Prostate gland (tissue), 2 donors: ENCODE measurements around the gene NID1. TPM values are rescaled to one million over a fixed set of nuclear protein-coding genes. Genes with fewer than 3 reads are reported as not detected.

Experiments used
- DNase-seq: peaks from one replicate; pipeline ENCODE4 v3.0.0-alpha.2; 2019; ENCODE audit warnings: low spot score
- H3K27ac ChIP-seq, 2 donors: fragments of 200-600 bp; sonication (generic); 2 replicates each; pipeline ENCODE4 v1.5.1; 2017 to 2019
- H3K27me3 ChIP-seq: fragments of 200-600 bp; sonication (generic); replicated peaks from 2 replicates; pipeline ENCODE4 v1.5.1; 2019; ENCODE audit not compliant: insufficient read depth
- H3K36me3 ChIP-seq, 2 donors: fragments of 200-600 bp; sonication (generic); 1 replicate in 1 of 2; 2 replicates in 1 of 2; pipeline versions ENCODE4 v1.5.1 to v1.8.1; 2017 to 2019
- H3K4me1 ChIP-seq: fragments of 200-600 bp; sonication (generic); replicated peaks from 2 replicates; pipeline ENCODE4 v1.5.1; 2019
- H3K4me3 ChIP-seq, 2 donors: fragments of 200-600 bp; sonication (generic); 2 replicates each; pipeline ENCODE4 v1.5.1; 2017 to 2019
- H3K9me3 ChIP-seq: fragments of 200-600 bp; sonication (generic); 2 replicates; pipeline ENCODE4 v1.5.1; 2017
- POLR2A ChIP-seq: fragments of 450-650 bp; IDR thresholded peaks from one replicate; pipeline ENCODE4 v1.6.1; 2016; ENCODE audit warnings: antibody characterized with exemption, mild to moderate bottlenecking
- POLR2AphosphoS5 ChIP-seq: sonication (generic); formaldehyde crosslinking; IDR thresholded peaks from one replicate; pipeline ENCODE4 v1.6.1; 2017; ENCODE audit warnings: antibody characterized with exemption
- WGBS: methylation state at CpG from one replicate; pipeline ENCODE4 v1.1.5; 2018; 5-methylcytosine and 5-hydroxymethylcytosine counted together
- intact Hi-C: fragments of 100-400 bp; cut with DNase I; formaldehyde crosslinking; loops from one replicate; pipeline ENCODE4 v1.14.2; 2022
- total RNA-seq, 2 donors: library from RNA; depleted of rRNA; stranded (reverse); fragments of >200 nt; gene quantifications; one replicate each; pipeline ENCODE4 v1.1.0, GENCODE V29; 2016
- TF ChIP-seq, protein P1 (sequence below), 4 experiments: fragments of 200-600 bp in 2 of 4; fragments of 450-650 bp in 2 of 4; sonication (generic) in 2 of 4; IDR thresholded peaks; 1 replicate in 3 of 4; 2 replicates in 1 of 4; pipeline ENCODE4 v1.5.1; 2016 to 2019; ENCODE audit warnings: antibody characterized with exemption in 4 of 4, mild to moderate bottlenecking in 2 of 4, moderate library complexity in 2 of 4

Gene NID1
- total RNA-seq, 2 donors from 2014 or later: 21.6 to 74.9 TPM

DNA sequence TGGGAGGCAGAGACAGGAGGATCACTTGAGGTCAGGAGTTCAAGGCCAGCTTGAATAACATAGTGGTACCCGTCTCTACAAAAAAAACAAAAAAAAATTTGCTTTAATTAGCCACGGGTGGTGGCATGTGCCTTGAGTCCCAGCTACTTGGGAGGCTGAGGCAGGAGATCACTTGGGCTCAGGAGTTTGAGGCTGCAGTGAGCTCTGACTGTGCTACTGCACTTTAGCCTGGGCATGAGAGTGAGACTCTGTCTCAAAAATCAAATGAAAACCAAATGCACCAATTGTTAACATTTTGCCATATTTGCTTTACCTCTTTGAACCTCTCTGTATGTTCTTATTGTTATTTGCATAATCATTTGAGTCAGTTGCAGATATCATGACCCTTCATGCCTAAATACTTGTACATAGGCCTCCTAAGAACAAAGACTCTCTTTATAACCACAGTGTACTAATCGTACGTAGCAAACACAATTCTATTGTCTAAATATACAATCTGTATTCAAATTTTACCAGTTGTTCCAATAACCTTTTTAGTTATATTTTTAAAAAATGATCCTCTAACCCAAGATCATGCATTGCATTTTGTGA is 8.5 kb upstream of the NID1 start:
- H3K4me1 ChIP-seq: no peaks in the 10 kb centered on the region
- intact Hi-C loops: no loop called here
- H3K9me3 ChIP-seq: no peaks in the 10 kb centered on the region
- no peak for DNase-seq
- H3K36me3 ChIP-seq: no peaks in the 10 kb centered on the region
- H3K4me3 ChIP-seq: no peak overlapping the region
- 82% methylated on average over 4 of the region's 4 CpGs for WGBS
- TF ChIP-seq, protein P1, sequence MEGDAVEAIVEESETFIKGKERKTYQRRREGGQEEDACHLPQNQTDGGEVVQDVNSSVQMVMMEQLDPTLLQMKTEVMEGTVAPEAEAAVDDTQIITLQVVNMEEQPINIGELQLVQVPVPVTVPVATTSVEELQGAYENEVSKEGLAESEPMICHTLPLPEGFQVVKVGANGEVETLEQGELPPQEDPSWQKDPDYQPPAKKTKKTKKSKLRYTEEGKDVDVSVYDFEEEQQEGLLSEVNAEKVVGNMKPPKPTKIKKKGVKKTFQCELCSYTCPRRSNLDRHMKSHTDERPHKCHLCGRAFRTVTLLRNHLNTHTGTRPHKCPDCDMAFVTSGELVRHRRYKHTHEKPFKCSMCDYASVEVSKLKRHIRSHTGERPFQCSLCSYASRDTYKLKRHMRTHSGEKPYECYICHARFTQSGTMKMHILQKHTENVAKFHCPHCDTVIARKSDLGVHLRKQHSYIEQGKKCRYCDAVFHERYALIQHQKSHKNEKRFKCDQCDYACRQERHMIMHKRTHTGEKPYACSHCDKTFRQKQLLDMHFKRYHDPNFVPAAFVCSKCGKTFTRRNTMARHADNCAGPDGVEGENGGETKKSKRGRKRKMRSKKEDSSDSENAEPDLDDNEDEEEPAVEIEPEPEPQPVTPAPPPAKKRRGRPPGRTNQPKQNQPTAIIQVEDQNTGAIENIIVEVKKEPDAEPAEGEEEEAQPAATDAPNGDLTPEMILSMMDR (IDR thresholded peaks at IDR 0.05): no peak
- TF ChIP-seq POLR2A (no peak), POLR2AphosphoS5 (no peak)
- H3K27ac ChIP-seq: no peak overlapping the region
- H3K27me3 ChIP-seq: no peaks in the 10 kb centered on the region

DNA sequence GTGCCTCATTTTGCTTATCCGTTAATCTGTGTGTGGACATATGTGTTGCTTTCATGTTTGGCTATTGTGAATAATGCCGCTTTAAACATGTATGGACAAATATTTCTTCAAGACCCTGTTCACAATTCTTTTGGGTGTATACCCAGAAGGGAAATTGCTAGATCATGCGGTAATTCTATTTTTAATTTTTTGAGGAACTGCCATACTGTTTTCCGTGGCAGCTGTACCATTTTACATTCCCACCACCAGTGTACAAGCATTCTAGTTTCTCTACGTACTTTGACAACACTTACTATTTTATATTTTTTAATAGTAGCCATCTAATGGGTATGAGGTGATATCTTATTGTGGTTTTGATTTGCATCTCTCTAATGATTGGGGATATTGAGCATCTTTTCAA is 7.1 kb upstream of the NID1 start:
- TF ChIP-seq POLR2A (no peak), POLR2AphosphoS5 (no peak)
- TF ChIP-seq, protein P1 (IDR thresholded peaks at IDR 0.05): no peak
- no peaks in the 10 kb centered on the region for H3K27me3 ChIP-seq
- H3K4me3 ChIP-seq: no peak overlapping the region
- H3K4me1 ChIP-seq: no peaks in the 10 kb centered on the region
- 88% methylated on average over 5 of the region's 5 CpGs for WGBS
- no peak overlapping the region for H3K27ac ChIP-seq
- H3K36me3 ChIP-seq: no peaks in the 10 kb centered on the region
- intact Hi-C loops: no loop called here
- no peak for DNase-seq
- H3K9me3 ChIP-seq: no peaks in the 10 kb centered on the region

DNA sequence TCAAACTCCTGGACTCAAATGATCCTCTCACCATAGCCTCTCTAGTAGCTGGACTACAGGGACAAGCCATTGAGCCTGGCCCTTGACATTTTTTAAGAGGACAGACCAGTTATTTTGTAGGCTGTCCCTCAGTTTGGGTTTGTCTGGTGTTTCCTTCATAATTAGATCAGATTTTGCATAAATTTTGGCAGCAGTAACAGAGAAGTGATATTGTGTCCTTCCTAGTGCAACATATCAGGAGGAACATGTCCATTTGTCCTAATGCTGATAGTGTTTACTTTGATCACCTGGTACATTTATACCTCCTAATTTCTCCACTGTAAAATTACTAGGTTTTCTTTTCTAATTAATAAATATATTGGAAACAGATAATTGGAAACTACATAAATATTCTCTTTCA is 5.9 kb upstream of the NID1 start:
- no peak for DNase-seq
- Histone ChIP-seq H3K4me1 (no peaks in the 10 kb centered on the region), H3K27ac (no peak overlapping the region), H3K4me3 (no peak overlapping the region), H3K9me3 (no peaks in the 10 kb centered on the region), H3K27me3 (no peaks in the 10 kb centered on the region), H3K36me3 (no peaks in the 10 kb centered on the region)
- no peak for TF ChIP-seq POLR2AphosphoS5
- TF ChIP-seq POLR2A: no peak
- TF ChIP-seq, protein P1 (IDR thresholded peaks at IDR 0.05): no peak
- intact Hi-C loops: no loop called here

DNA sequence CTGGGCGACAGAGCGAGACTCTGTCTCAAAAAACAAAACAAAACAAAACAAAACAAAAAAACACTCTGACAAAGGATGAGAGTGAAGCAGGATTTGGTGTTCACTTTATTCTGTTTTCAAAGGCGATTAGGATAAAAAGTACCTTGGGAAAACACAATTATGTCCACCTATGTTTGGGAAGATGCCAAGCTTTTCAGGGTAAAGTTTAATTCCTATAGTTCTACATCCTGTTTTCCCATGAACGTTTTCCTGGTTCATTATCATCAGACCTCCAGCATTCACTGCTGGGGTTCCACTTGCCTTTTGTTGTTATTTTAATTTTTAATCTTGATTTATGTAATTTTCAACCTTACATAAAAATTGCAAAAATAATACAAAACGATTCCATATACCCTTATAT is 4.9 kb upstream of the NID1 start:
- 87% methylated on average over 5 of the region's 5 CpGs for WGBS
- no peak for DNase-seq
- no peaks in the 10 kb centered on the region for H3K36me3 ChIP-seq
- no peak overlapping the region for H3K27ac ChIP-seq
- intact Hi-C loops: loop anchor here (5.0 to 10.0 kb wide), 2 partner anchors 52 to 205 kb away; partner anchors contain the start of gene LYST
- no peaks in the 10 kb centered on the region for H3K9me3 ChIP-seq
- H3K27me3 ChIP-seq: no peaks in the 10 kb centered on the region
- no peaks in the 10 kb centered on the region for H3K4me1 ChIP-seq
- no peak for TF ChIP-seq POLR2A
- TF ChIP-seq, protein P1 (IDR thresholded peaks at IDR 0.05): no peak
- TF ChIP-seq POLR2AphosphoS5: no peak
- H3K4me3 ChIP-seq: no peak overlapping the region

DNA sequence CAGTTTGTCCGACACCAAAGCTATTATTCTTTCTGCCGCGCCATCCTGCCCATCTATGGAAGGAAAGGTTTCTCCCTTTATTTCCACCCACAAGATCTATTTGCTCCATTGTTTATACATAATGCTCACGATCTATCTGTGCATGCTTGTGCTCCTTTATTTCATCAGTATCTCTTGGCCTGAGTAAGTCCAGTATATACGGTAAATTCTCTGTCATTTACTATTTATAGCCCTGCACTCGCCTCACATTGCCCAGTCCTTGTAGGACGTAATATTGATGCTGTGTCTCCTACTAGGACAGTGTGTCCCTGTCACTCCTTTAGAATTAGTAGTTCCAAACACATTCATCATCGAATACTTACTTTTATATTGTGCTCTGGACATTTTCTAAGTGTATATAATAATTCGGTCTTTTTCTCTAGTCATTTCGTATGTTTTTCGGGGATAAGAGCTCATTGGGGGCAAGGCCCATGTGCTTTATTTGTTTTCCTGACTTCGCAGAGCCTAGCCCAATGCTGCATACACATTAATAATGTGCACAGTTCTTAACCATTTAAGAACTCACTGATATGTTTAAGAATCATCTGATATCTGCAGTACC is 3.1 kb upstream of the NID1 start:
- no peaks in the 10 kb centered on the region for H3K4me1 ChIP-seq
- H3K4me3 ChIP-seq: no peak overlapping the region
- H3K36me3 ChIP-seq: no peaks in the 10 kb centered on the region
- peak overlapping the region; percentile 86 to 92 for H3K27ac ChIP-seq
- H3K9me3 ChIP-seq: no peaks in the 10 kb centered on the region
- intact Hi-C loops: loop anchor here (5.0 to 10.0 kb wide), 2 partner anchors 51 to 203 kb away; partner anchors contain the start of gene LYST
- WGBS: 48% methylated on average over 12 of the region's 12 CpGs
- no peak for DNase-seq
- TF ChIP-seq POLR2A (no peak), POLR2AphosphoS5 (peak; percentile 72)
- TF ChIP-seq, protein P1 (IDR thresholded peaks at IDR 0.05): no peak
- H3K27me3 ChIP-seq: no peaks in the 10 kb centered on the region
